Pancreas (tissue), 10 donors: ENCODE measurements around the gene PITPNM1. TPM values are rescaled to one million over a fixed set of nuclear protein-coding genes. Genes with fewer than 3 reads are reported as not detected.

Experiments
- ATAC-seq, 4 donors: fragments of 200-7000 bp; cut with Tn5 transposase; one replicate each; pipeline versions ENCODE4 v1.8.0 to v1.9.1; 2020; ENCODE audit warnings: mild to moderate bottlenecking in 4 of 4, moderate library complexity in 4 of 4
- DNase-seq, 6 donors: peaks; one replicate each; pipeline ENCODE4 v3.0.0-alpha.2; 2020
- FAIRE-seq: peaks from 2 replicates; lab custom pipeline; 2012; peaks lifted over from hg19 to GRCh38; lab: Jason Lieb, UNC
- H3K27ac ChIP-seq, 4 donors: fragments of 200-600 bp; sonication (generic); 1 replicate in 3 of 4; 2 replicates in 1 of 4; pipeline versions ENCODE4 v1.5.0 to v1.8.0; 2020
- H3K27me3 ChIP-seq, 4 donors: fragments of 200-600 bp; one replicate each; pipeline ENCODE4 v1.8.0; 2021
- H3K36me3 ChIP-seq, 3 donors: fragments of 200-600 bp; sonication (generic) in 1 of 3; one replicate each; pipeline versions ENCODE4 v1.5.0 to v1.8.0; 2020 to 2021
- H3K4me1 ChIP-seq, 3 donors: fragments of 200-600 bp; one replicate each; pipeline ENCODE4 v1.8.0; 2021
- H3K4me3 ChIP-seq, 4 donors: fragments of 200-600 bp; sonication (generic) in 2 of 4; one replicate each; pipeline versions ENCODE4 v1.5.0 to v1.8.0; 2020 to 2021
- H3K9me3 ChIP-seq, 4 donors: fragments of 200-600 bp; one replicate each; pipeline ENCODE4 v1.8.0; 2021
- WGBS, 2 donors: extraction: QIAGEN DNeasy Blood & Tissue Kit; methylation state at CpG; one replicate each; pipeline ENCODE4 v1.1.7; 2013; 5-methylcytosine and 5-hydroxymethylcytosine counted together
- intact Hi-C, 3 donors: fragments of 100-400 bp; cut with DNase I; formaldehyde crosslinking; loops; one replicate each; pipeline versions ENCODE4 v1.11.1 to v1.14.2; 2022
- polyA plus RNA-seq, 2 donors: library from polyadenylated mRNA; stranded (reverse); fragments of 200-250 nt; gene quantifications; one replicate each; pipeline ENCODE4 v1.2.3, GENCODE V29; 2013
- total RNA-seq, 6 donors: library from RNA; stranded (reverse); fragmentation: NEBNext Ultra II Directional in 4 of 6; extraction: Animal tissue kit (Norgen Biotek cat#: 25700) in 4 of 6; gene quantifications; one replicate each; pipeline versions ENCODE4 v1.2.1 to v1.2.4, GENCODE V29; 2021 to 2023
- TF ChIP-seq, protein P1 (sequence below), 4 donors: fragments of 200-600 bp; sonication (generic) in 3 of 4; IDR thresholded peaks; one replicate each; pipeline versions ENCODE4 v1.5.0 to v1.8.0; 2021; ENCODE audit warnings: antibody characterized with exemption in 4 of 4
- donor health status: healthy with polysubstance abuse.
- donor health status: DM: no; HTN: no; CAD: no; lungs with moderate emphysema.
- donor health status: DM: no; HTN: no; CAD: no.
- donor health status: control.
- donor health status: control.
- donor health status: Bipolar disorder and iron deficiency.
- donor health status: DM: yes; HTN: yes; CAD: no.
- donor health status: DM: no; HTN: no; CAD: no.
- donor health status: DM: no; HTN: no; CAD: no.
- donor health status: DM: yes; HTN: yes; CAD: no.

The PITPNM1 gene
- total and polyA plus RNA-seq, 8 donors = 10.2 to 35.7 (median 24.3) TPM

GRCh38 chr11:67520856-67521824 lies 16.0 kb upstream of the PITPNM1 start:
- H3K27me3 ChIP-seq = no peaks in the 10 kb centered on the region
- H3K9me3 ChIP-seq = no peaks in the 10 kb centered on the region
- H3K27ac ChIP-seq = no peak overlapping the region
- 84 to 90% methylated on average over 16 of the region's 16 CpGs for whole genome bisulfite sequencing, 2 donors
- FAIRE-seq (no peak), DNase-seq (no peak), ATAC-seq (no peak)
- intact Hi-C loops = no loop called here
- H3K36me3 ChIP-seq = no peaks in the 10 kb centered on the region
- no peak overlapping the region for H3K4me3 ChIP-seq
- H3K4me1 ChIP-seq = peaks cover 0 to 5% (median 3%) of the 10 kb centered on the region in 3 donors
- TF ChIP-seq, protein P1, sequence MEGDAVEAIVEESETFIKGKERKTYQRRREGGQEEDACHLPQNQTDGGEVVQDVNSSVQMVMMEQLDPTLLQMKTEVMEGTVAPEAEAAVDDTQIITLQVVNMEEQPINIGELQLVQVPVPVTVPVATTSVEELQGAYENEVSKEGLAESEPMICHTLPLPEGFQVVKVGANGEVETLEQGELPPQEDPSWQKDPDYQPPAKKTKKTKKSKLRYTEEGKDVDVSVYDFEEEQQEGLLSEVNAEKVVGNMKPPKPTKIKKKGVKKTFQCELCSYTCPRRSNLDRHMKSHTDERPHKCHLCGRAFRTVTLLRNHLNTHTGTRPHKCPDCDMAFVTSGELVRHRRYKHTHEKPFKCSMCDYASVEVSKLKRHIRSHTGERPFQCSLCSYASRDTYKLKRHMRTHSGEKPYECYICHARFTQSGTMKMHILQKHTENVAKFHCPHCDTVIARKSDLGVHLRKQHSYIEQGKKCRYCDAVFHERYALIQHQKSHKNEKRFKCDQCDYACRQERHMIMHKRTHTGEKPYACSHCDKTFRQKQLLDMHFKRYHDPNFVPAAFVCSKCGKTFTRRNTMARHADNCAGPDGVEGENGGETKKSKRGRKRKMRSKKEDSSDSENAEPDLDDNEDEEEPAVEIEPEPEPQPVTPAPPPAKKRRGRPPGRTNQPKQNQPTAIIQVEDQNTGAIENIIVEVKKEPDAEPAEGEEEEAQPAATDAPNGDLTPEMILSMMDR (IDR thresholded peaks at IDR 0.05) = no peak

DNA sequence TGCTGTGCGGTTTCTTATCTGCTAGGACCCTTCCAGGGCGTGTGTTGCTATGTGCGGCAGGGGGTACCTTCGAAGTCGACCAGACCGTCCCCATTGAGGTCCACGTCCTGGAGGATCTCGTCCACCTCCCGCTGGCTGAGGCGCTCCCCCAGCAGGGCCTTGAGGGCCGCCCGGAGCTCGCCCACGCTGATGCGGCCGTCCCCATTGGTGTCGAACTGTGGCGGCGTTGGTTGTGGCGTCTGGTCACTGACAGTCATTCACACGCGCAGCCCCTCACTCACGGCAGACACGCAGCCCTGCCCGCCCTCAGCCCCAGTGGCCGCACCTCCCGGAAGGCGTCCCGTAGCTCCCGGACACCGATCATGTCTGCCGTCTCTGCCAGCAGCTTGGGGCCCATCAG lies 14.6 kb upstream of the PITPNM1 start:
- DNase-seq = peak in 1 of 6 donors; percentile 54
- TF ChIP-seq, protein P1 (IDR thresholded peaks at IDR 0.05) = no peak
- Histone ChIP-seq H3K4me3 (no peak overlapping the region), H3K4me1 (no peaks in the 10 kb centered on the region), H3K27ac (no peak overlapping the region), H3K9me3 (no peaks in the 10 kb centered on the region), H3K27me3 (no peaks in the 10 kb centered on the region), H3K36me3 (no peaks in the 10 kb centered on the region)
- 86 to 88% methylated on average over 32 of the region's 32 CpGs for whole genome bisulfite sequencing, 2 donors
- ATAC-seq = no peak
- intact Hi-C loops = no loop called here
- no peak for FAIRE-seq

DNA sequence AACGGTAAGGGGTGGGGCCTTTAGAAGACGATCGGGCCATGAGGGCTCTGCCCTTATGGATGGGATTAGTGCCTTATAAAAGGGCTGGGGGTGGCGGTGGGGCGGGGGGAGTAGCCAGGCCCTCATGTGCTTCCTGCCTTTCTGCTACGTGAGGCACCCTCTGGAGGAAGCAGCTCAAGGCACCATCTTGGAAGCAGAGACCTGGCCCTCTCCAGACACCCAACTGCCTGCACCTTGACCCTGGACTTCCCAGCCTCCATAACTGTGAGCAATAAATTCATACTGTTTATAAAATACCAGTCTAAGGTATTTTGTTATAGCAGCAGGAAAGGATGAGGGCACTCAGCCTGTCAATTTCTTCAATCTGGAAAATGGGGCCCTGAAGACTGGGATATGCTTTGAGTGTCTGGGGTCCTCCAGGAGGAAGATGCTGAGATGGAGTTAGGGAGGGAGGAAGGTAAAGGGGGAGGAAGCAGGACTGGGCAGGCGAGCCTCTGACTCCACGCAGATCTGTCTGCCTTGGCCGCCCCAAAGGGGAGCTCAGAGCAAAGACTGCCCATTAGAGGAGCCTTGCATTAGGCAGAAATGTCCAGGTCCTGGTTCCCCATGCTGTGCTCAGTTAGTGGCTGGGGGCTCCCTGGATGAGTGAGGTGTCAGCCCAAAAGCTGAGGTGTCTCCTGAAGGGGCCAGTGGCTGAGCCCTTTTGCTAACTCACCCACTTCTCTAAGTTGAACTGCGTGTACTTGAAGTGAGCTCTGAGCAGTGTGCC lies 12.8 kb upstream of the PITPNM1 start:
- ATAC-seq (no peak), FAIRE-seq (no peak), DNase-seq (no peak)
- Histone ChIP-seq H3K27ac (no peak overlapping the region), H3K4me1 (no peaks in the 10 kb centered on the region), H3K36me3 (no peaks in the 10 kb centered on the region), H3K9me3 (no peaks in the 10 kb centered on the region), H3K27me3 (no peaks in the 10 kb centered on the region), H3K4me3 (no peak overlapping the region)
- intact Hi-C loops = no loop called here
- 84 to 88% methylated on average over 10 of the region's 10 CpGs for WGBS, 2 donors
- TF ChIP-seq, protein P1 (IDR thresholded peaks at IDR 0.05) = no peak

- TF ChIP-seq, protein P1 (IDR thresholded peaks at IDR 0.05) = no peak
- Histone ChIP-seq H3K27me3 (no peaks in the 10 kb centered on the region), H3K27ac (no peak overlapping the region), H3K36me3 (no peaks in the 10 kb centered on the region), H3K4me1 (no peaks in the 10 kb centered on the region), H3K4me3 (no peak overlapping the region), H3K9me3 (no peaks in the 10 kb centered on the region)
- 91 to 94% methylated on average over 9 of the region's 9 CpGs for WGBS, 2 donors
- ATAC-seq = no peak
- intact Hi-C loops = no loop called here
- FAIRE-seq = no peak
- peak in 1 of 6 donors; percentile 42 for DNase-seq
These were observed 11.6 kb upstream of the PITPNM1 start for GRCh38 chr11:67516806-67517205.
